HCT116 (cell line): ENCODE measurements around the gene PRKAG2. TPM values are rescaled to one million over a fixed set of nuclear protein-coding genes. Genes with fewer than 3 reads are reported as not detected.
"Not testable (repeated sequence)": the region's sequence is repeated elsewhere in the genome, so short reads cannot be mapped to it uniquely, and the experiment has no call there.

ENCODE experiments used
- ATAC-seq: fragments of 200-7000 bp; cut with Tn5 transposase; 2 replicates; pipeline ENCODE4 v1.9.1; 2020; ENCODE audit warnings: mild to moderate bottlenecking, moderate library complexity
- BruUV-seq: library from RNA; stranded (reverse); fragments of 400-500 nt; replicated peaks from 2 replicates; lab custom pipeline; 2021; lab: Mats Ljungman, UMichigan
- CTCF ChIA-PET: fragments of 300-600 bp; sonication (Branson Sonifier 250); formaldehyde crosslinking; loops from one replicate; lab custom pipeline; 2021; ENCODE audit warnings: antibody characterized with exemption; lab: Charles Lee
- POLR2A ChIA-PET: fragments of 300-600, 350-600 bp; sonication (Branson Sonifier 250); formaldehyde crosslinking; loops from one replicate; lab custom pipeline; 2021; ENCODE audit warnings: antibody characterized with exemption; lab: Charles Lee
- RAD21 ChIA-PET, 2 experiments: fragments of 300-600 bp; sonication (Branson Sonifier 250); formaldehyde crosslinking; loops; one replicate each; lab custom pipeline; 2023; ENCODE audit warnings: low total read pairs in 2 of 2; ENCODE audit not compliant: uncharacterized antibody in 2 of 2, unreplicated experiment in 2 of 2, low non-redundant PET in 1 of 2; lab: Charles Lee
- DNase-seq: peaks from one replicate; pipeline ENCODE4 v3.0.0-alpha.2; 2010; ENCODE audit warnings: low read depth, low spot score
- H2AFZ ChIP-seq: fragments of 200-600 bp; shearing (Covaris generic), sonication (generic); 2 replicates; pipeline ENCODE4 v1.6.1; 2017; ENCODE audit warnings: low read depth, mixed run types, mixed read lengths, antibody characterized with exemption, low read length; ENCODE audit not compliant: poor library complexity, severe bottlenecking
- H3K27ac ChIP-seq: 2 replicates; pipeline ENCODE4 v1.5.1; 2012; ENCODE audit warnings: low read depth, low read length
- H3K27me3 ChIP-seq: fragments of 200-600 bp; sonication (generic); 2 replicates; pipeline ENCODE4 v1.6.1; 2016; ENCODE audit warnings: mixed run types, low read length, mixed read lengths; ENCODE audit not compliant: insufficient read depth
- H3K36me3 ChIP-seq, 2 experiments: fragments of 200-500 bp in 1 of 2; fragments of 200-600 bp in 1 of 2; sonication (Bioruptor generic) in 1 of 2; sonication (generic) in 1 of 2; 2 replicates each; pipeline versions ENCODE4 v1.5.1 to v1.6.1; 2014 to 2016; ENCODE audit warnings: low read length in 2 of 2, inconsistent platforms in 1 of 2, mixed read lengths in 1 of 2, mixed run types in 1 of 2; ENCODE audit not compliant: insufficient read depth in 2 of 2, control insufficient read depth in 1 of 2
- H3K4me1 ChIP-seq, 2 experiments: fragments of 200-600 bp in 1 of 2; sonication (generic) in 1 of 2; 2 replicates each; pipeline versions ENCODE4 v1.5.1 to v1.6.1; 2012 to 2017; ENCODE audit warnings: low read length in 2 of 2, inconsistent platforms in 1 of 2, mild to moderate bottlenecking in 1 of 2, mixed read lengths in 1 of 2, mixed run types in 1 of 2, moderate library complexity in 1 of 2; ENCODE audit not compliant: insufficient read depth in 2 of 2, control insufficient read depth in 1 of 2
- H3K4me2 ChIP-seq: fragments of 200-600 bp; sonication (generic); 2 replicates; pipeline ENCODE4 v1.6.1; 2017; ENCODE audit warnings: mixed run types, low read length, mixed read lengths
- H3K4me3 ChIP-seq, 2 experiments: fragments of 200-600 bp in 1 of 2; sonication (generic) in 1 of 2; replicated peaks in 1 of 2; 2 replicates each; pipeline ENCODE4 v1.5.1; 2011 to 2016; ENCODE audit warnings: low read length in 2 of 2, control low read depth in 1 of 2, low read depth in 1 of 2, mild to moderate bottlenecking in 1 of 2, mixed read lengths in 1 of 2, mixed run types in 1 of 2
- H3K79me2 ChIP-seq: fragments of 200-600 bp; sonication (generic); 2 replicates; pipeline ENCODE4 v1.6.1; 2017; ENCODE audit warnings: mild to moderate bottlenecking, mixed run types, low read length, moderate library complexity, mixed read lengths; ENCODE audit not compliant: insufficient read depth
- H3K9ac ChIP-seq: fragments of 200-600 bp; sonication (generic); 2 replicates; pipeline ENCODE4 v1.6.1; 2016; ENCODE audit warnings: low read length, mixed read lengths
- H3K9me2 ChIP-seq: fragments of 200-600 bp; sonication (generic), shearing (Covaris generic); 2 replicates; pipeline ENCODE4 v1.6.1; 2017; ENCODE audit warnings: mixed run types, mild to moderate bottlenecking, moderate library complexity; ENCODE audit not compliant: insufficient read depth
- H3K9me3 ChIP-seq, 2 experiments: fragments of 200-500 bp in 1 of 2; fragments of 200-600 bp in 1 of 2; sonication (Bioruptor generic) in 1 of 2; sonication (generic) in 1 of 2; 2 replicates each; pipeline ENCODE4 v1.6.1; 2014 to 2017; ENCODE audit warnings: low read length in 2 of 2, mixed read lengths in 2 of 2, inconsistent platforms in 1 of 2, low read depth in 1 of 2, mild to moderate bottlenecking in 1 of 2, mixed run types in 1 of 2, moderate library complexity in 1 of 2; ENCODE audit not compliant: control insufficient read depth in 1 of 2, insufficient read depth in 1 of 2
- H4K20me1 ChIP-seq: fragments of 200-600 bp; sonication (generic), shearing (Covaris generic); 2 replicates; pipeline ENCODE4 v1.6.1; 2017; ENCODE audit warnings: mixed run types, mild to moderate bottlenecking, moderate library complexity; ENCODE audit not compliant: insufficient read depth
- EZH2phosphoT487 ChIP-seq: fragments of 200-600 bp; IDR thresholded peaks from 2 replicates; pipeline ENCODE4 v1.6.1; 2018; ENCODE audit warnings: antibody characterized with exemption, borderline replicate concordance
- intact Hi-C: fragments of 100-400 bp; cut with micrococcal nuclease; formaldehyde crosslinking; loops from 2 replicates; pipeline ENCODE4 v1.10.0; 2022
- total RNA-seq: library from RNA; stranded (reverse); gene quantifications from one replicate; pipeline ENCODE4 v1.2.1, GENCODE V29; 2021; ENCODE audit not compliant: unreplicated experiment

The PRKAG2 gene
- total RNA-seq, 1 experiment from 2014 or later = 23.6 TPM

- H3K27me3 ChIP-seq = no peaks in the 10 kb centered on the region
- CTCF ChIA-PET = interaction anchor here (1.0 kb wide), 1 partner anchor 245 kb away, joined by 3 read pairs; no protein-coding TSS in a partner anchor
- intact Hi-C loops = no loop called here
- ATAC-seq = no peak
- H2AFZ ChIP-seq = no peak overlapping the region
- RAD21 ChIA-PET = no interaction called here
- BruUV-seq = no TSS peak
- no peak overlapping the region for H3K4me2 ChIP-seq
- no peak overlapping the region for H3K27ac ChIP-seq
- DNase-seq = no peak
- H4K20me1 ChIP-seq = no peaks in the 10 kb centered on the region
- H3K4me1 ChIP-seq = peaks cover 3 to 8% of the 10 kb centered on the region in 2 experiments; a peak in 3 of 4 replicates
- POLR2A ChIA-PET = interaction anchor here (0.9 kb wide), 1 partner anchor 197 kb away, joined by 3 read pairs; the partner anchor contains the start of gene NUB1
- H3K9me2 ChIP-seq = no peaks in the 10 kb centered on the region
- H3K9ac ChIP-seq = no peak overlapping the region
- no peak for TF ChIP-seq EZH2phosphoT487
- no peaks in the 10 kb centered on the region for H3K79me2 ChIP-seq
- H3K4me3 ChIP-seq = no peak overlapping the region
- no peaks in the 10 kb centered on the region for H3K36me3 ChIP-seq
- no peaks in the 10 kb centered on the region for H3K9me3 ChIP-seq
These were observed 338.9 kb downstream of the PRKAG2 start for GRCh38 chr7:151537818-151538561.

GRCh38 chr7:151536178-151536577 lies 340.7 kb downstream of the PRKAG2 start:
- intact Hi-C loops, H3K4me3 ChIP-seq, H3K27ac ChIP-seq, H3K36me3 ChIP-seq, H3K9me2 ChIP-seq, H3K79me2 ChIP-seq, CTCF ChIA-PET, H3K27me3 ChIP-seq, H3K4me1 ChIP-seq, H3K4me2 ChIP-seq, BruUV-seq, H3K9me3 ChIP-seq, DNase-seq, ATAC-seq, H2AFZ ChIP-seq, H4K20me1 ChIP-seq, H3K9ac ChIP-seq, POLR2A ChIA-PET, RAD21 ChIA-PET: not testable (repeated sequence)
